Kidney (tissue), 14 donors: ENCODE measurements around the gene KCNQ1. TPM values are rescaled to one million over a fixed set of nuclear protein-coding genes. Genes with fewer than 3 reads are reported as not detected.

Experiments used
- DNase-seq, 5 donors: peaks; one replicate each; pipeline ENCODE4 v3.0.0-alpha.2; 2013 to 2020
- FAIRE-seq: peaks from 2 replicates; lab custom pipeline; 2012; peaks lifted over from hg19 to GRCh38; lab: Jason Lieb, UNC
- H3K27ac ChIP-seq, 2 donors: one replicate each; pipeline ENCODE4 v1.7.0; 2013; ENCODE audit warnings: low read depth in 2 of 2, low read length in 2 of 2, inconsistent platforms in 1 of 2
- H3K27me3 ChIP-seq: one replicate; pipeline ENCODE4 v1.7.1; 2013; ENCODE audit warnings: low read length, inconsistent platforms; ENCODE audit not compliant: control insufficient read depth, insufficient read depth
- H3K36me3 ChIP-seq, 3 donors: one replicate each; pipeline versions ENCODE4 v1.7.0 to v1.7.1; 2013; ENCODE audit warnings: low read length in 3 of 3, control low read depth in 1 of 3, inconsistent platforms in 1 of 3; ENCODE audit not compliant: insufficient read depth in 3 of 3, control insufficient read depth in 2 of 3
- H3K4me1 ChIP-seq, 3 donors: one replicate each; pipeline versions ENCODE4 v1.7.0 to v1.7.1; 2013; ENCODE audit warnings: low read length in 3 of 3, inconsistent platforms in 1 of 3, low read depth in 1 of 3; ENCODE audit not compliant: control insufficient read depth in 2 of 3, insufficient read depth in 2 of 3
- H3K4me3 ChIP-seq, 3 donors: one replicate each; pipeline versions ENCODE4 v1.7.0 to v1.8.1; 2013; ENCODE audit warnings: low read length in 3 of 3, control low read depth in 1 of 3, inconsistent platforms in 1 of 3
- H3K9ac ChIP-seq, 3 donors: one replicate each; pipeline versions ENCODE4 v1.7.0 to v1.7.1; 2013; ENCODE audit warnings: low read length in 3 of 3, control low read depth in 1 of 3, inconsistent platforms in 1 of 3
- H3K9me3 ChIP-seq, 3 donors: one replicate each; pipeline versions ENCODE4 v1.7.0 to v1.7.1; 2013; ENCODE audit warnings: low read length in 3 of 3, control low read depth in 1 of 3, inconsistent platforms in 1 of 3; ENCODE audit not compliant: control insufficient read depth in 2 of 3, insufficient read depth in 1 of 3
- intact Hi-C: fragments of 100-400 bp; cut with DNase I; formaldehyde crosslinking; loops from one replicate; pipeline ENCODE4 v1.11.1; 2022
- polyA plus RNA-seq: library from polyadenylated mRNA; stranded (reverse); fragments of 350-450 nt; fragmentation: Illumina TruSeq; extraction: RNeasy Lipid Tissue Mini Kit (QIAGEN cat#74804); gene quantifications from one replicate; pipeline ENCODE4 v1.2.3, GENCODE V29; 2014; ENCODE audit warnings: low read depth, low replicate concordance; ENCODE audit not compliant: insufficient read depth
- total RNA-seq: library from RNA; stranded (reverse); fragmentation: NEBNext Ultra II Directional; extraction: Animal tissue kit (Norgen Biotek cat#: 25700); gene quantifications from one replicate; pipeline ENCODE4 v1.2.1, GENCODE V29; 2021
- TF ChIP-seq, protein P1 (sequence below): IDR thresholded peaks from 3 replicates; pipeline ENCODE4 v1.5.1; 2012; ENCODE audit warnings: mild to moderate bottlenecking, moderate library complexity, borderline replicate concordance; ENCODE audit not compliant: insufficient read depth; ENCODE audit errors: extremely low read depth
- donor health status: control.
- donor health status: control.
- donor health status: control.
- donor health status: control.
- donor health status: control.
- donor health status: DM: yes; HTN: yes; CAD: no.
- donor health status: Normal renal cell carcinoma (clear cell type).

The KCNQ1 gene
- total and polyA plus RNA-seq, 2 donors from 2014 or later = 45.5 to 49.4 TPM

DNA sequence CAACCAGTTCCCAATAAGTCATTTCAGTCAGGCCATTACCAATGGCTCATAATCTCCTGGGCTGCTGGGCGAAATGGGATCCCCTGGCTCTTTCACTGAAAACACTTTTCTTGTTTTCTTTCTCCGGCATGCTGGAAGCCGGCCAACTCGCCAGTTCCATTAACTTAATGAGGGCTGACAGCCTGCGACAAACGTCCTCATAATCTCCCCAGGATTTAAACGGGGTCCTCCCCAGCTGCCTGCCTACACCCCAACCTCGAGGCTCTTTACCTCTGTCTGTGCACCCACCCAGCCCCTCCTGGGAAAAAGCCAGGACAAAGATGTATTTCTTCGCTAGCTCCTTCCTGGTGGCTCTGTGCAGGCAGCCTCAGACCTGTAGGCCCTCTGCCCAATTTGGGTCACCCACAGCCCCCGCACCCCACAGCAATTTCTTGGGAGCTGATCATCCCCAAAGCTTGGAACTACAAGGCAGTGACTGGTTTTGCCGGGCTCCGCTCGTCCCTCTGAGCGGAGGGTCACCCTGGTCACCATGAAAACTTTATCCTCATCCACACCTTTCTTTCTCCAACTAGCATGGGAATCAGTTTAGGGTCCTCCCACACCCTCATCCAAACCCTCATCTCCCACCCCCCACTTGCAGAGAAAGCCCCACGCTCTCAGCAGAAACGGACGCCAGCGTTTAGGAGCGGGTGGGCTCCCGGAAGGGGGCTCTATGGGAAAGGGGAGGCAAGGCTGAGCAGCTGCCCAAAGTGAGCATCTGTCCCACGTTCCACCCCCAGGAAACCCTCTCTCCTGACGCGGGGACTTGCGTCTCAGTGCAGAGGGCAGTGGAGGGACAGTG is 306.1 kb downstream of the KCNQ1 start:
- H3K36me3 ChIP-seq = peaks cover 0 to under 1% (median 0%) of the 10 kb centered on the region in 3 donors
- H3K27me3 ChIP-seq = no peaks in the 10 kb centered on the region
- intact Hi-C loops = no loop called here
- peak overlapping the region in 1 of 3 donors; percentile 1 for H3K9ac ChIP-seq
- TF ChIP-seq, protein P1, sequence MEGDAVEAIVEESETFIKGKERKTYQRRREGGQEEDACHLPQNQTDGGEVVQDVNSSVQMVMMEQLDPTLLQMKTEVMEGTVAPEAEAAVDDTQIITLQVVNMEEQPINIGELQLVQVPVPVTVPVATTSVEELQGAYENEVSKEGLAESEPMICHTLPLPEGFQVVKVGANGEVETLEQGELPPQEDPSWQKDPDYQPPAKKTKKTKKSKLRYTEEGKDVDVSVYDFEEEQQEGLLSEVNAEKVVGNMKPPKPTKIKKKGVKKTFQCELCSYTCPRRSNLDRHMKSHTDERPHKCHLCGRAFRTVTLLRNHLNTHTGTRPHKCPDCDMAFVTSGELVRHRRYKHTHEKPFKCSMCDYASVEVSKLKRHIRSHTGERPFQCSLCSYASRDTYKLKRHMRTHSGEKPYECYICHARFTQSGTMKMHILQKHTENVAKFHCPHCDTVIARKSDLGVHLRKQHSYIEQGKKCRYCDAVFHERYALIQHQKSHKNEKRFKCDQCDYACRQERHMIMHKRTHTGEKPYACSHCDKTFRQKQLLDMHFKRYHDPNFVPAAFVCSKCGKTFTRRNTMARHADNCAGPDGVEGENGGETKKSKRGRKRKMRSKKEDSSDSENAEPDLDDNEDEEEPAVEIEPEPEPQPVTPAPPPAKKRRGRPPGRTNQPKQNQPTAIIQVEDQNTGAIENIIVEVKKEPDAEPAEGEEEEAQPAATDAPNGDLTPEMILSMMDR = no peak
- FAIRE-seq = no peak
- H3K27ac ChIP-seq = no peak overlapping the region
- no peak overlapping the region for H3K4me3 ChIP-seq
- no peaks in the 10 kb centered on the region for H3K9me3 ChIP-seq
- peak; percentile 74 to 88 (median 82) for DNase-seq
- H3K4me1 ChIP-seq = peaks cover 0 to 19% (median 0%) of the 10 kb centered on the region in 3 donors

- peaks cover 0 to 2% (median 0%) of the 10 kb centered on the region in 3 donors for H3K36me3 ChIP-seq
- peaks cover 0 to 19% (median 0%) of the 10 kb centered on the region in 3 donors for H3K4me1 ChIP-seq
- no peak overlapping the region for H3K9ac ChIP-seq
- no peak overlapping the region for H3K27ac ChIP-seq
- H3K9me3 ChIP-seq = no peaks in the 10 kb centered on the region
- intact Hi-C loops = no loop called here
- TF ChIP-seq, protein P1 = no peak
- H3K27me3 ChIP-seq = no peaks in the 10 kb centered on the region
- FAIRE-seq = no peak
- H3K4me3 ChIP-seq = no peak overlapping the region
- DNase-seq = peak in 2 of 5 donors; percentile 46 to 53
Measured at GRCh38 chr11:2751523-2752203, 306.9 kb downstream of the KCNQ1 start.

DNA sequence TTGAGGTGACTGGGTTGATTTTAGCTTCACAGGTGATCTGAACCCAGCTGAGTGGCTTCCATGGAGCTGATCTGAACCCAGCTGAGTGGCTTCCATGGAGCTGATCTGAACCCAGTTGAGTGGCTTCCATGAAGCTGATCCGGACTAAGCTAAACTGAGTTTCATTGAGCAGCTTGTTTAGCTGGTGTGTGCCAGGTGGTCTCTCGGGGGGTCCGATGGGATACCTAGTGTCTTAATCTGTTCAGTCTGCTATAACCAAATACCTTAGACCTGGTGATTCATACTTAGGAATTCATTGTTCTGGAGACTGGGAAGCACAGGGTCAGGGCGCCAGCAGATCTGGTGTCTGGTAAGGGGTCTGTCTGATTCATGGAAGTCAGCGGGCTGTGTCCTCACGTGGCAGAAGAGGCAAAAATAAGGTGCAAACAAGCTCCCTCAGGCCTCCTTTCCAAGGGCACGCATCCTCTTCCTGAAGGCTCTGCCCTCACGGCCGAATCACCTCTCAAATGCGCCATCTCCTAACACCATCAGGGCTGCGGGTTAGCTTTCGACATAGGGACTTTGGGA is 307.5 kb downstream of the KCNQ1 start:
- intact Hi-C loops = no loop called here
- Histone ChIP-seq H3K27ac (no peak overlapping the region), H3K9ac (no peak overlapping the region), H3K4me3 (no peak overlapping the region), H3K4me1 (peaks cover 0 to 19% (median 0%) of the 10 kb centered on the region in 3 donors), H3K27me3 (no peaks in the 10 kb centered on the region), H3K36me3 (peaks cover 0 to 2% (median 0%) of the 10 kb centered on the region in 3 donors), H3K9me3 (peaks cover 0 to 3% (median 0%) of the 10 kb centered on the region in 3 donors)
- TF ChIP-seq, protein P1 = no peak
- DNase-seq (peak in 1 of 5 donors; percentile 48), FAIRE-seq (no peak)
